Fibroblast of skin of back (primary cell): Measurements from ENCODE around the gene HSD17B13.
A peak's percentile ranks its signal among the peaks of the same experiment; 100 is the strongest.
"Not testable (repeated sequence)": the region's sequence is repeated elsewhere in the genome, so short reads cannot be mapped to it uniquely, and the experiment has no call there.

ENCODE experiments used
- DNase-seq: peaks from one replicate; pipeline ENCODE4 v3.0.0-alpha.2; 2013

Gene HSD17B13

DNA sequence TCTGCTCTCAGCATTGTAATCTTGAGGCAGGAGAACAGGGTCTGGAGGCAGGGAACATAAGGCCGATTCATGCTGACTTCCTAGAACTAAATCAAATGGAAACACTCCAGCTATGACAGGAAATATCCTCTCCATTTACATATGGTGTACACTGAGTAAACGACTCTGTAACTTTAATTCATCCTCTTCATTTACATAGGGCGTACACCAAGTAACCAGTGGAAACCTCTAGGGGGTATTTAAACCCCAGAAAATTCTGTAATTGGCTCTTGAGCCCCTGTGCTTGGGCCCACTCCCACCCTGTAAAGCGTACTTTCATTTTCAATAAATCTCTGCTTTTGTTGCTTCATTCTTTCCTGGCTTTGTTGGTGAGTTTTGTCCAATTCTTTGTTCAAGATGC lies 7.7 kb downstream of the HSD17B13 start:
- not testable (repeated sequence) for DNase-seq

GRCh38 chr4:87313756-87314155 lies 8.9 kb downstream of the HSD17B13 start:
- DNase-seq: no peak

DNA sequence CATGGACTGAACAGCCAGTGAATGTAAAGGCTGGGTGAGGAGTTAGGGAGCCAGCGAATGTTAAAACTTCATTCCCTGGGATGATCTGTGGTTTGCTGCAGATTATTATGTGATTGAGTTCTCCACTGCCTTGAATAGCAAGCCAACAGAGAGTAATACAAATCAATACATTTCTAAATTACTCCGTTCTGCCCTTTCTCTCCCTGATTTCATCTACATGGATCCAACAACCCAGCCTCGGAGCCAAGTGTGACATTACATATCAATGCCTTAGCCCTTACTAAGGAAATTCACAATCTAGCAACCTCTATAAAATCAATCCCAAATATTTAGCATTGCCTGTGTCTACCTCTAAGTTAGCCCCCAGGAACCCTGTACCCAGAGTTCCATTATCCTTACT lies 11.0 kb downstream of the HSD17B13 start:
- no peak for DNase-seq

DNA sequence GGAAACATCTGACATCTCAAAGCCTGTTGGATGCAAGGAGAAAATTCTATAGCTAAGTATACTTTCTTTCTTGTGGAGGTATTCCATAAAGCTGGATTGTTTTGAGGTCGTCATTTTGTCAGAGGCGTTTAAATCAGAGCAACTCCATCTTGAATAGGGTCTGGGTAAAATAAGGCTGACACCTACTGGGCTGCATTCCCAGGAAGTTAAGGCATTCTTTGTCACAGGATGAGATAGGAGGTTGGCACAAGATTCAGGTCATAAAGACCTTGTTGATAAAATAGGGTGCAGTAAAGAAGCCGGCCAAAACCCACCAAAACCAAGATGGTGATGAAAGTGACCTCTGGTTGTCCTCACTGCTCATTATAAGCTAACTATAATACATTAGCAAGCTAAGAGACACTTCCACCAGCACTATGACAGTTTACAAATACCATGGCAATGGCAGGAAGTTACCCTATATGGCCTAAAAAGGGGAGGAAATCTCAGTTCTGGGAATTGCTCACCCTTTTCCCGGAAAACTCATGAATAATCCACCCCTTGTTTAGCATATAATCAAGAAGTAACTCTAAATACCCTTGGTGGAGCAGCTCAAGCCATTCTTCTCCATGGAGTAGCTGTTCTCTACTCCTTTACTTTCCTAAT lies 11.9 kb downstream of the HSD17B13 start:
- no peak for DNase-seq

GRCh38 chr4:87309625-87310024 lies 13.1 kb downstream of the HSD17B13 start:
- DNase-seq: peak; percentile 87

DNA sequence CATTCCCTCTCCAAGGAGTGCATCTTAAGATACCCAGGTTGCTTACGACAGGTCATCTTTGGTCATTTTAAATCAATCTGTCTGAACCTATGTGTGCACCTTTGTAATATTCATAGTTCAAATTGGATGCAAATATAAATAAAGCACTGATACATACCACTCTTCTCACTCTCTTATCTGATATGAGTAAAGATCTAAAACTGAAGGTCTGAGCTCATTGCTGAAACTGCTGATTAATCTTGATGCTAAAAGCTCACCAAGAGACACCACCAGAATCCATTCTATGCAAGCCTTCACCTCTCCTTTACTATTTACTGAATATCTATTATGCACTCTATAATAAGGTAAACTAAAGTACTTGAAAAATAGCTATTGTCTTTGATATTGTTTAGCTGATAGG lies 16.6 kb downstream of the HSD17B13 start:
- no peak for DNase-seq

DNA sequence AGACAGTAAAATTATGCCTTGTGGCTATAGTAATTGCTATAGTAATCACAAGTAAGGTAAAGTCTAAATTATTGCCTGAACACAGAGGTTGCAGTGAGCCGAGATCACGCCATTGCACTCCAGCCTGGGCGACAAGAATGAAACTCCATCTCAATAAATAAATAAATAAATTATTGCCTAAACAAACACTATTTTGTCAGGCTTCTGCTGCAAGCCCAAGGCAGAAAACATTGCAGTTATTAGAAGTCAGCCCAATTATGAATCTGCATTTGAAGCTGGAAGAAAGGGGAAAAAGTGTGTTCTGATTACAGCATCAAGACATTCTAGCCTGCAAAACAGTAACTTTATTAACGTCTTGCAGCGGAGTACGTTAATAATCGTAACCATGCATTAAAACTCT lies 17.1 kb downstream of the HSD17B13 start:
- DNase-seq: no peak

- DNase-seq: no peak
These were observed 17.8 kb downstream of the HSD17B13 start for GRCh38 chr4:87304745-87305432.

DNA sequence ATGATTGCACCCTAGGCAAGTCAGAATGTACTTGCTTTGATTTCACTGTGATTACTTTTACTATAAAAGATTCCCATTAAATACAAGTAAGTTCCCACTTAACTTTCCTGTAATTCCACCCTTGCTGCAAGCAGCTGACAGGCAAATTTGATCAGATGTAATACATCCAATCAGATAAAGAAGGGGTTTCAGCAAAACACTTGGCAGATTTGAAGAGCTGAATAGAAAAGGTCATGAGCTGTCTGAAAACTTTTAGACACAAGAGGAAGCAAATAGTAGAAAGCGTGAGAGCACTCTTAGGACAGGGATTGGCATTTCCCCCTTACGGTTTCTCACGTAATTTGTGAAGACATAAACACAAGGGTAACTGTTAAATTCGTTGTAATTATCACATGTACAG lies 22.8 kb downstream of the HSD17B13 start:
- DNase-seq: no peak

DNA sequence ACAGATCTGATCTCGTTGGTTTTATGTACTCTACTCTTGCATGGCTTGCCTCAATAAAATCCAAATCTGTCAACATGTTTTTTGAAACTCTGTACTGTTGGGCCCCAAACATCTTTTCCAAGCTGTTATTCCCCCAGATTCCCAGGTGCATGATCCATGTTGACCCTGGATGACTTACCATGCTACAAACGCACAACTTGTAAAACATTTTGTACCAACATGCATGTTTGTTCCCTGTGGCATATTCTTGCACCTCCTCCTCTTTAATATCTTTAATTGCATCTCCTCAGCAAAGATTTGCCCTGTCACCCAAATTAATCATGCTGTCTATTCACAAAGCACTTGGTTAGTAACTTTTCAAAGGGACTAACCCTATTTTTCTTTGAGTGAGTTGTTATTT lies 24.3 kb downstream of the HSD17B13 start:
- DNase-seq: no peak

- not testable (repeated sequence) for DNase-seq
These were observed 27.8 kb downstream of the HSD17B13 start for GRCh38 chr4:87294911-87295310.

- DNase-seq: not testable (repeated sequence)
These were observed 28.8 kb downstream of the HSD17B13 start for GRCh38 chr4:87293889-87294288.

DNA sequence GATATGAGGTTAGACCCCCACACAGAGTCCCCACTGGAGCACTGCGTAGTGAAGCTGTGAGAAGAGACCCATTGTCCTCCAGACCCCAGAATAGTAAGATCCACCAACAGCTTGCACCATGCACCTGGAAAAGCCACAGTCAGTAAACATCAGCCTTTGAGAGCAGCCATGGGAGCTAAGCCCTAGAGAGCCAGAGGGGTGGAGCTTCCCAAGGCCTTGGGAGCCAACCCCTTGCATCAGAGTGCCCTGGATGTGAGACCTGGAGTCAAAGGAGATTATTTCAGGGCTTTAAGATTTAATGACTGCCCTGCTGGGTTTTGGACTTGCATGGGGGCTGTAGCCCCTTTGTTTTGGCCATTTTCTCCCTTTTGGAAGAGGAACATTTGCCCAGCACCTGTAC lies 35.7 kb downstream of the HSD17B13 start:
- no peak for DNase-seq

DNA sequence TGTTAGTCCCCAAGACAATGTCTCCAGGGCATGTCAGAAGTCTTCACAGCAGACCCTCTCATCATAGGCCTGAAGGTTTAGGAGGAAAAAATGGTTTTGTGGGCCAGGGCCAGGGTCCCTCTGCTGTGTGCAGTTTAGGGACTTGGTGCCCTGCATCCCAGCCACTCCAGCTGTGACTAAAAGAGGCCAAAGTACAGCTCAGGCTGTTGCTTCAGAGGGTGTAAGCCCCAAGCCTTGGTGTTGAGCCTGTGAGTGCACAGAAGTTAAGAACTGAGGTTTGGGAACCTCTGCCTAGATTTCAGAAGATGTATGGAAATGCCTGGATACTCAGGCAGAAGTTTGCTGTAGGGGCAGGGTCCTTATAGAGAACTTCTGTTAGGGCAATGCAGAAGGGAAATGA lies 38.4 kb downstream of the HSD17B13 start:
- DNase-seq: not testable (repeated sequence)

GRCh38 chr4:87283151-87283550 lies 39.5 kb downstream of the HSD17B13 start:
- DNase-seq: no peak

DNA sequence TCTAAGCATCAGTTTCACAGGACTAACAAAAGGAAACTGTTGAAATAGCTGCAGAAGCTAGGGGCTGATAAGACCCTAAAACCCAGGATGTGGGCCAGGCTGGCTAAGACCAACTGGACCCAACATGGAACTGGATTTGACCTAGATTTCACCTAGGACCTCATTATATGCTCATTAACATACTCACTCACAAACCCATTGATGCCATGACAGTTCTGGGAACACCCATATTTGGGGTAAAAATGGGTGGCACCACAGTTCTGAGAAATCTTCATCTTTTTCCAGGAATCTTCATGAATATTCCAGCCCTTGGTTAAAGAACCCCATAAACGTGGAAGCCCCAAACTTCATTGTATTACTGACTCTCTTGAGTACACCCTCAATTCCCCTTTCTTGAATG lies 41.1 kb downstream of the HSD17B13 start:
- DNase-seq: no peak

DNA sequence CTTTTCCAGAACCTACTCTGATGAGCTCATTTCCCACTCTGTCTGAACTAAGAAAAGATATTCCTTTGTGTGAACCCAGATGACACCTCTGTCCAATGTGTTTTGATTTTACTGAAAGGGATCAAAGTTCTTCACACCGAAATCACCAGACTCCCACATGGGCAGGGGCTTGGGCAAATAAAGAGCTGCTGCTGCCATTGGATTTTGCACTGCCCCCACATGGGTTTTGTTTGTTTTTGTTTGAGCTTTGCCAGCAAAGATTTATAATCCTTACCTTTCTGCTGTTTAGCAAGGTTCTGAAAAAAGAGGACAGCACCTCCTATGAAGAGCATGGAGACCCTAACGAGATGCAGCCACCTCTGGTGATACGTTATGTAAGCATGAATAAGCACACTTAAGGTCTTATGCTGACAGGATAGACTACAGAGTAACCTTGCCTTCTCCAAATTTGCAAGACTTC lies 44.3 kb downstream of the HSD17B13 start:
- DNase-seq: no peak

DNA sequence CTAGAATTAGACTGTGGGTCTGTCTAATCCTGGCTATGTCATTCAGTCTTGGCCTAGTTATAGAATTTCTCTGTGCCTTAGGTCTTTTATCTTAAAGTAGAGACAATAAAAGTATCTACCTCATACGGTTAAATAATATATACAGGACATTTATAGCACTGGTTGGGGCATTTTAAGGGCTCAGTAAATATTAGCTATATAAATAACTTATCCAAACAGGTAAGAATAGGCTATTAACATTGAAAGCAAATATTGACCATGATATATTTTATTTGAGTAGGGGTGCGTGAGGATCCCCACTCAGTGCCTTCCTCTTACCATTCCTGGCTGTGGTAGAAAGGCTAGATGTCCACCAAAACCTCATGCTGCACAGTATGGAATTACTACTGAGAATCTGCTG lies 47.4 kb downstream of the HSD17B13 start:
- no peak for DNase-seq

GRCh38 chr4:87274803-87275202 lies 47.9 kb downstream of the HSD17B13 start:
- no peak for DNase-seq

- no peak for DNase-seq
These were observed 48.4 kb downstream of the HSD17B13 start for GRCh38 chr4:87274327-87274726.

DNA sequence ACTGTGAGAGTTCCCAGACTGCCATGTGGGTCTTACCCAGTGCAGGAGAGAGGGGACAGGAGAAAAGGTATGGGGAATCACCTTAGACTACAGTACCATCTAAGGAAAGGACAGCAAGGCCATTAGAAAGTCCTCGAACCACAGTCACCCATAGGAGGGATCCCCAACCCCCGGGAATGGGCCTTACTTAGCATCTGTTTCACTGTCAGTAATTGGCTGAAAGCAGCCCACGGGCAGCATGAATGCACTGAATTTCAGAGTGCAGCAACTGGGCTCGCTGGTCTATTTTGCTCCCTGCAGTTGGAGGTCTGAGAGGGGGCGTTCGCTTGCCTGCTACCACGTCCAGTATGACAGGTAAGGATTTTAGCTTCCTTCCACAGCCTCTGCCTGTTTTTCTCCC lies 51.9 kb downstream of the HSD17B13 start:
- no peak for DNase-seq

DNA sequence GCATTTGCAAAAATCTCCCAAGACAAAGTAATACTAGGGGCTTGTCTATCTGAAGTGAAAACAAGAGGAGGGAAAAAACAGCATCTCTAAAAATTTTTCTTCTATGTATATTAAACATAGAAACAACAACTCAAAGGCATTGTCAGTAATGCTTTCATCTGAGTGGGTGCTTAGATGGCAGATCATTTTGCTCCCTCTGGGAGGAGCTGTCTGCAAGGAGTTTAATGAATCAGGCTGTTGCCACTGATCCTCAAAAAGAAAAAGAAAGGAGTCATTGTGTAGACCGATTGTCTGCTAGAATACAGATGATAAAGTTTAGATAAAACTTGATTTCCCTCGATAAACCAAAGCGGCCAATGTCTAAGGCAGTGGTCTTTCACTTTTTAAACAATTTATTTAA lies 52.5 kb downstream of the HSD17B13 start:
- DNase-seq: peak; percentile 24

DNA sequence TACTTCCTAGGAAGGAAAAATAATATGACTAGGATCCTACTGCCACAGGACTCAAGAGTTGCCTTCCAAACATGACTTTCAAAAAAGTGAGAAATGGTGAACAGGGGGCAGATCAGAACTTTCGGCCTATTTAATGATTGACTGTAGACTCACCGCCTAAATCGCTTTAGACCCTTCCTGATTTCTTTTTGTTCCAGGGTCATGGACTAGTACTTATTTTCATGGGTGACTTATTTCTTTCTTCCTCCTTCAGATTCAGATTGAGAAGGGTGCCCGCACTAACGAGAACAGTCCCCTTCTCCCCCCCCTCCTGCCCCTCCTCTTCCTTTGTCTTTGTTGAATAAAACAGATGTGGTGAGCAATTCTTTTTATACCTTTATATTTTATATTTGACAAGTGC lies 54.3 kb downstream of the HSD17B13 start:
- no peak for DNase-seq

- no peak for DNase-seq
These were observed 55.7 kb downstream of the HSD17B13 start for GRCh38 chr4:87266986-87267385.

GRCh38 chr4:87262886-87263285 lies 59.8 kb downstream of the HSD17B13 start:
- no peak for DNase-seq
